GM12878 (cell line): ENCODE results near the gene ZNF771. TPM values are rescaled to one million over a fixed set of nuclear protein-coding genes. Genes with fewer than 3 reads are reported as not detected.

Experiments
- BCLAF1 ChIP-seq: fragments of 450-650 bp; IDR thresholded peaks from 2 replicates; pipeline ENCODE4 v1.6.1; 2017; ENCODE audit warnings: antibody characterized with exemption, mild to moderate bottlenecking, moderate library complexity
- FOXM1 ChIP-seq: IDR thresholded peaks from 2 replicates; pipeline ENCODE4 v1.6.1; 2012; ENCODE audit warnings: low read depth, mild to moderate bottlenecking, inconsistent platforms, low read length, moderate library complexity
- IRF5 ChIP-seq: fragments of 450-650 bp; IDR thresholded peaks from 2 replicates; pipeline ENCODE4 v1.6.1; 2017; ENCODE audit warnings: borderline replicate concordance
- JUNB ChIP-seq: IDR thresholded peaks from 2 replicates; pipeline ENCODE4 v1.6.1; 2016; ENCODE audit warnings: antibody characterized with exemption, mild to moderate bottlenecking
- KDM1A ChIP-seq: fragments of 200-600 bp; sonication (generic); IDR thresholded peaks from 2 replicates; pipeline ENCODE4 v1.6.1; 2016; ENCODE audit warnings: borderline replicate concordance
- NR2C2 ChIP-seq: IDR thresholded peaks from 2 replicates; pipeline ENCODE4 v1.6.1; 2011; ENCODE audit warnings: borderline replicate concordance, low read depth; ENCODE audit not compliant: control insufficient read depth, insufficient read length
- PML ChIP-seq: IDR thresholded peaks from 2 replicates; pipeline ENCODE4 v1.6.1; 2012; ENCODE audit warnings: low read length, inconsistent platforms
- POU2F2 ChIP-seq: IDR thresholded peaks from 3 replicates; pipeline ENCODE4 v1.6.1; 2011; ENCODE audit warnings: low read depth, mild to moderate bottlenecking, low read length, borderline replicate concordance
- RAD51 ChIP-seq: fragments of 450-650 bp; IDR thresholded peaks from 2 replicates; pipeline ENCODE4 v1.6.1; 2016; ENCODE audit warnings: moderate library complexity, mild to moderate bottlenecking, inconsistent platforms
- WRNIP1 ChIP-seq: IDR thresholded peaks from 2 replicates; pipeline ENCODE4 v1.6.1; 2011; ENCODE audit warnings: low read depth, low read length, improper control_type of control experiment, borderline replicate concordance
- polyA plus RNA-seq, 11 experiments: library from polyadenylated mRNA; depleted of rRNA in 4 of 11; unstranded in 6 of 11; stranded (reverse) in 5 of 11; fragments of >200 nt; fragmentation: Nextera tagmentation in 4 of 11; fragmentation: Illumina TruSeq in 1 of 11; extraction: Ambion mirVana in 4 of 11; extraction: Trizol in 1 of 11; gene quantifications; 1 replicate in 1 of 11; 2 replicates in 10 of 11; pipeline versions ENCODE4 v1.2.1 to v1.2.3, GENCODE V29; 2011 to 2016; ENCODE audit warnings: inconsistent platforms in 2 of 11, missing spikeins in 2 of 11, low read depth in 1 of 11
- total RNA-seq, 4 experiments: library from RNA; depleted of rRNA in 3 of 4; stranded (reverse); fragments of >200 nt in 3 of 4; fragmentation: Illumina TruSeq in 1 of 4; extraction: Trizol in 1 of 4; gene quantifications; 2 replicates each; pipeline versions ENCODE4 v1.2.1 to v1.2.3, GENCODE V29; 2013 to 2021
- TF ChIP-seq, protein P1 (sequence below): IDR thresholded peaks from 2 replicates; pipeline ENCODE4 v1.6.1; 2011; ENCODE audit warnings: low read depth, low read length, improper control_type of control experiment, borderline replicate concordance
- TF ChIP-seq, protein P2 (sequence below): fragments of 450-650 bp; IDR thresholded peaks from 2 replicates; pipeline ENCODE4 v1.6.1; 2017; ENCODE audit warnings: mild to moderate bottlenecking, low read depth, inconsistent platforms; ENCODE audit not compliant: poor library complexity, severe bottlenecking
- TF ChIP-seq, protein P3 (sequence below): fragments of 450-650 bp; IDR thresholded peaks from 2 replicates; pipeline ENCODE4 v1.6.1; 2014; ENCODE audit warnings: mild to moderate bottlenecking
- TF ChIP-seq, protein P4 (sequence below): fragments of 450-650 bp; IDR thresholded peaks from 2 replicates; pipeline ENCODE4 v1.6.1; 2016; ENCODE audit warnings: mild to moderate bottlenecking, moderate library complexity, borderline replicate concordance

Gene ZNF771
- total and polyA plus RNA-seq, 10 of the 15 experiments (the other 5 are each of a cell fraction or from before 2014, with no cell fraction given) = 0.98 to 7.6 (median 3.7) TPM

DNA sequence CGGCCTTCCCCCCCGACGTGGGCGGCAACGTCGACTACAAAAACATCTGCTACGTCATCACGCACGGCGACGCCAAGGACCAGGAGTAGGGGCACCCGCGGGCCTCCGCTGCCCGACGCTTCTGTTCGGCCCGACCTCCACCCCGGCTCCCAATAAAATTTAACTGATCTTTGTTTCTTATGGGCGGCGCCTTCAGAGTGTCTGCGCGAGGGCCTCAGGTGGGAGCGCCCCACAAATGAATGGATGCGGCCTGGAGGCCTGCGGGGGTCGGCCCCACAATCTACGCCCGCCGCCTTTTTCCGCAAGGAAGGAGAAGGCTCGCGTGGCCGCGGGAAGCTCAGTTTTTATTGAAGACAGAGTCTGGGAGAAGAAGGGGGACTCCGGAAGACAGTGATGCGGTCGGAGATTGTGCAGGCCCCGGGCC lies 29.6 kb upstream of the ZNF771 start (continued):
- TF ChIP-seq, protein P1, sequence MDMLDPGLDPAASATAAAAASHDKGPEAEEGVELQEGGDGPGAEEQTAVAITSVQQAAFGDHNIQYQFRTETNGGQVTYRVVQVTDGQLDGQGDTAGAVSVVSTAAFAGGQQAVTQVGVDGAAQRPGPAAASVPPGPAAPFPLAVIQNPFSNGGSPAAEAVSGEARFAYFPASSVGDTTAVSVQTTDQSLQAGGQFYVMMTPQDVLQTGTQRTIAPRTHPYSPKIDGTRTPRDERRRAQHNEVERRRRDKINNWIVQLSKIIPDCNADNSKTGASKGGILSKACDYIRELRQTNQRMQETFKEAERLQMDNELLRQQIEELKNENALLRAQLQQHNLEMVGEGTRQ = no peak
- TF ChIP-seq BCLAF1 = no peak
- TF ChIP-seq KDM1A = no peak
- TF ChIP-seq, protein P2, sequence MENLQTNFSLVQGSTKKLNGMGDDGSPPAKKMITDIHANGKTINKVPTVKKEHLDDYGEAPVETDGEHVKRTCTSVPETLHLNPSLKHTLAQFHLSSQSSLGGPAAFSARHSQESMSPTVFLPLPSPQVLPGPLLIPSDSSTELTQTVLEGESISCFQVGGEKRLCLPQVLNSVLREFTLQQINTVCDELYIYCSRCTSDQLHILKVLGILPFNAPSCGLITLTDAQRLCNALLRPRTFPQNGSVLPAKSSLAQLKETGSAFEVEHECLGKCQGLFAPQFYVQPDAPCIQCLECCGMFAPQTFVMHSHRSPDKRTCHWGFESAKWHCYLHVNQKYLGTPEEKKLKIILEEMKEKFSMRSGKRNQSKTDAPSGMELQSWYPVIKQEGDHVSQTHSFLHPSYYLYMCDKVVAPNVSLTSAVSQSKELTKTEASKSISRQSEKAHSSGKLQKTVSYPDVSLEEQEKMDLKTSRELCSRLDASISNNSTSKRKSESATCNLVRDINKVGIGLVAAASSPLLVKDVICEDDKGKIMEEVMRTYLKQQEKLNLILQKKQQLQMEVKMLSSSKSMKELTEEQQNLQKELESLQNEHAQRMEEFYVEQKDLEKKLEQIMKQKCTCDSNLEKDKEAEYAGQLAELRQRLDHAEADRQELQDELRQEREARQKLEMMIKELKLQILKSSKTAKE = no peak
- no peak for TF ChIP-seq IRF5
- no peak for TF ChIP-seq FOXM1
- TF ChIP-seq, protein P3, sequence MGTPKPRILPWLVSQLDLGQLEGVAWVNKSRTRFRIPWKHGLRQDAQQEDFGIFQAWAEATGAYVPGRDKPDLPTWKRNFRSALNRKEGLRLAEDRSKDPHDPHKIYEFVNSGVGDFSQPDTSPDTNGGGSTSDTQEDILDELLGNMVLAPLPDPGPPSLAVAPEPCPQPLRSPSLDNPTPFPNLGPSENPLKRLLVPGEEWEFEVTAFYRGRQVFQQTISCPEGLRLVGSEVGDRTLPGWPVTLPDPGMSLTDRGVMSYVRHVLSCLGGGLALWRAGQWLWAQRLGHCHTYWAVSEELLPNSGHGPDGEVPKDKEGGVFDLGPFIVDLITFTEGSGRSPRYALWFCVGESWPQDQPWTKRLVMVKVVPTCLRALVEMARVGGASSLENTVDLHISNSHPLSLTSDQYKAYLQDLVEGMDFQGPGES = no peak
- TF ChIP-seq WRNIP1 = no peak
- no peak for TF ChIP-seq POU2F2
- no peak for TF ChIP-seq RAD51
- TF ChIP-seq, protein P4, sequence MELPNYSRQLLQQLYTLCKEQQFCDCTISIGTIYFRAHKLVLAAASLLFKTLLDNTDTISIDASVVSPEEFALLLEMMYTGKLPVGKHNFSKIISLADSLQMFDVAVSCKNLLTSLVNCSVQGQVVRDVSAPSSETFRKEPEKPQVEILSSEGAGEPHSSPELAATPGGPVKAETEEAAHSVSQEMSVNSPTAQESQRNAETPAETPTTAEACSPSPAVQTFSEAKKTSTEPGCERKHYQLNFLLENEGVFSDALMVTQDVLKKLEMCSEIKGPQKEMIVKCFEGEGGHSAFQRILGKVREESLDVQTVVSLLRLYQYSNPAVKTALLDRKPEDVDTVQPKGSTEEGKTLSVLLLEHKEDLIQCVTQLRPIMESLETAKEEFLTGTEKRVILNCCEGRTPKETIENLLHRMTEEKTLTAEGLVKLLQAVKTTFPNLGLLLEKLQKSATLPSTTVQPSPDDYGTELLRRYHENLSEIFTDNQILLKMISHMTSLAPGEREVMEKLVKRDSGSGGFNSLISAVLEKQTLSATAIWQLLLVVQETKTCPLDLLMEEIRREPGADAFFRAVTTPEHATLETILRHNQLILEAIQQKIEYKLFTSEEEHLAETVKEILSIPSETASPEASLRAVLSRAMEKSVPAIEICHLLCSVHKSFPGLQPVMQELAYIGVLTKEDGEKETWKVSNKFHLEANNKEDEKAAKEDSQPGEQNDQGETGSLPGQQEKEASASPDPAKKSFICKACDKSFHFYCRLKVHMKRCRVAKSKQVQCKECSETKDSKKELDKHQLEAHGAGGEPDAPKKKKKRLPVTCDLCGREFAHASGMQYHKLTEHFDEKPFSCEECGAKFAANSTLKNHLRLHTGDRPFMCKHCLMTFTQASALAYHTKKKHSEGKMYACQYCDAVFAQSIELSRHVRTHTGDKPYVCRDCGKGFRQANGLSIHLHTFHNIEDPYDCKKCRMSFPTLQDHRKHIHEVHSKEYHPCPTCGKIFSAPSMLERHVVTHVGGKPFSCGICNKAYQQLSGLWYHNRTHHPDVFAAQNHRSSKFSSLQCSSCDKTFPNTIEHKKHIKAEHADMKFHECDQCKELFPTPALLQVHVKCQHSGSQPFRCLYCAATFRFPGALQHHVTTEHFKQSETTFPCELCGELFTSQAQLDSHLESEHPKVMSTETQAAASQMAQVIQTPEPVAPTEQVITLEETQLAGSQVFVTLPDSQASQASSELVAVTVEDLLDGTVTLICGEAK = peak; percentile 73
- TF ChIP-seq PML = 0 out of 2 replicates have a peak, but pooled peaks have one; percentile 17
- TF ChIP-seq JUNB = no peak
- TF ChIP-seq NR2C2 = no peak
